NAMALWA (cell line): ENCODE results near the gene SFSWAP.
"Not testable (repeated sequence)": the region's sequence is repeated elsewhere in the genome, so short reads cannot be mapped to it uniquely, and the experiment has no call there.

Experiments used
- DNase-seq: peaks from one replicate; pipeline ENCODE4 v3.0.0-alpha.2; 2015; ENCODE audit warnings: low spot score

SFSWAP gene

DNA sequence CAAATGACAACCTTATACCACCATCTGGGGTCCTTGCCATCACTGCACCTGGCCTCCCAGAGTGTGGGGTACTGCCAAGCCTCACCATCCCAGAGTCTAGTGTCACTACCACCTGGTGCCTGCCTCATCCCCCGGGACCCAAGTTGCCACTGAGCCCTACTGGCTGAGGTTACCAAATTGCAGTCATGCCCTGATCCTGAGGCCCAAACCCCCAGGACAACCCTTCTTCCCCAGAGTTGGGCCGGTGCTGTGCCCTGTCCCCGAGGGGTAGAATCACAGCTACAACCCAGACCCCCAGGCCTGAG lies 8.4 kb upstream of the SFSWAP start:
- DNase-seq, result no peak

DNA sequence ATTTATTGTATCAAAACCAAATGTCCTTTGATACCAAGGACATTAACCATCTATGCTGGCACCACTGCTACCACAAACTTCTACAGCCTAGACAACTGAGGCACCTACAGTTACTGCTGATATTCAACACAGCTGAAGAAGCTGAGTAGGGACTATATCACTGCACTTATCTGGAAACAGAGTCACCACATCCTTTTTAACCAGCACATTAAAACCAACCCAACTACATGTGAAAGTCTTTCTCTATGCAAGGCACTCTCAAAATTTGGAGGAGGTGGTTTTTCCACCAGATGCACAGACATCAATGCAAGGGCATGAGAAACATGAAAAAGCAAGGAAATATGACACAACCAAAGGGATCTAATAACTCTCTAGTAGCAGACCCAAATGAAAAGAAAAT lies 7.7 kb upstream of the SFSWAP start:
- DNase-seq, result no peak

DNA sequence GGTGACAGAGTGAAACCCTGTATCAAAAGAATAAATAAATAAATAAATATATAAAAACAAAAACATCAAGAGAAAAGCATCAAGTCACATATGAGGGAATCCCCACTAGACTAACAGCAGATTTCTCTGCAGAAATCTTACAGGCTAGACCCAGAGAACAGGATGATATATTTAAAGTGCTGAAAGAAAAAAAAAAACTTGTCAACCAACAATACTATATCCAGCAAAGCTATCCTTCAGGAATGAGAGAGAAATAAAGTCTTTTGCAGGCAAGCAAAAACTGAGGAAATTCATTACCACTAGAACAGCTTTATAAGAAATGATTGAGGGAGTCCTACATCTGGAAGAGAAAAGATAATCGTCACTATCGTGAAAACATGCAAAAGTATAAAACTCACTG lies 6.4 kb upstream of the SFSWAP start:
- no peak for DNase-seq

DNA sequence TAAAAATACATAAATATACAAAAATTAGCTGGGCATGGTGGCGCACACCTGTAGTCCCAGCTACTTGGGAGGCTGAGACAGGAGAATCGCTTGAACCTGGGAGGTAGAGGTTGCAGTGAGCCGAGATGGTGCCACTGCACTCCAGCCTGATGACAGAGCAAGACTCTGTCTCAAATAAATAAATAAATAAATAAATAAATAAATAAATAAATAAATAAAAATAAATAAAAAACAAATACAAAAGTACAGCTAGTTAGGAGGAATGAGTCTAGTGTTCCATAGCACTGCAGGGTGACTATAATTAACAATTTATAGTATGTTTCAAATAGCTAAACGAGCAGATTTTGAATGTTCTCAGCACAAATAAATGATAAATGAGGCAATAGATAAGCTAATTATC lies 4.2 kb upstream of the SFSWAP start:
- not testable (repeated sequence) for DNase-seq

DNA sequence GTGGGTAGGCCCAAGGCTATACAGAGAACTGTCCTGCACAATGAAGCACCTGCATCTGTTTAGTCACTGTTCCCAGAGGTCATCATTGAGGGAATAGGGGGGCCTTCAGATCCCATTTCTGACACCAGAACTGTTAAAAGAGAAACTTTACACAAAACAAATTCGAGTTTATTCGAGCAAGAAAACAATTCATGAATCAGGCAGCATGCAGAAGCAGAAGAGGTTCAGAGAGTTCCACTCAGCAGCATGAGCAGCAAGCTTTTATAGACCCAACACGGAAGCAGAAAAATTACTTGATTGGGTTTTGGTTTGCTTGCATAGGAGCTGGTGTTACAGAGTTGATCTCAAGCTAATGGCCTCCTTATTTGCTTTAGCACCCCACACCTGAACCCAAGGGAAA lies 1.7 kb upstream of the SFSWAP start:
- no peak for DNase-seq

- peak; percentile 24 for DNase-seq
Measured at GRCh38 chr12:131711551-131712205, 788 bp downstream of the SFSWAP start.

GRCh38 chr12:131713349-131713748 lies 2.5 kb downstream of the SFSWAP start:
- DNase-seq, result no peak

GRCh38 chr12:131714759-131715158 lies 3.9 kb downstream of the SFSWAP start:
- DNase-seq, result no peak

DNA sequence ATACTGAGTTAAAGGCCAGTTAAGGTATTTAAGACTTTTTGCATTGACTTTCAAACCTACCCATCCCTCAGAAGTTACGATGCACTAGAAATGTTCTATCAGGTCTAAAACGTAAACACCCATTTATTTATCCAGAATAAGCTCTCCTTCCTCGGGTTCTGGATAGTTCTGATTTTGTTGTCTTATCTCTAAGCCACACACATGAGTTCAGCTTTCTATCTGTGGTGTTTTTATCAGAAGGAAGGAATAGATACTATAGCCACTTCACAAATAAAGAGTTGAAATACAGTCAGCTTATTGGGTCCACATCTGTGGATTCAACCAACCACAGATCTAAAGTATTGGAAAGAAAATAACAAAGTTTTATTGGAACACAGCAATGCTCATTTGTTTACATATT lies 5.4 kb downstream of the SFSWAP start:
- DNase-seq, result no peak

- no peak for DNase-seq
Measured at GRCh38 chr12:131720241-131720640, 9.4 kb downstream of the SFSWAP start.

DNA sequence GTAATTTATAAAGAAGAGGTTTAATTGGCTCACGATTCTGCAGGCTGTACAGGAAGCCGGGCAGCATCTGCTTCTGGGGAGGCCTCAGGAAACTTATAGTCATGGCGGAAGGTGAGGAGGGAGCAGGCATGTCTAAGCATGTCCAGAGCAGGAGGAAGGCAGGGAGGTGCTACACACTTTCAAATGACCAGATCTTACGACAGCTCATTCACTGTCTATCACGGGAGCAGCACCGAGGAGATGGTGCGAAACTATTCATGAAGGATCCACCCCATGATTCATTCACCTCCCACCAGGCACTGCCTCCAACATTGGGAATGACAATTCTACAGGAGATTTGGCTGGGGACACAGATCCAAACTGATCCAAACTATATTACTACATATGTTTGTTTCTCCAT lies 10.0 kb downstream of the SFSWAP start:
- no peak for DNase-seq

DNA sequence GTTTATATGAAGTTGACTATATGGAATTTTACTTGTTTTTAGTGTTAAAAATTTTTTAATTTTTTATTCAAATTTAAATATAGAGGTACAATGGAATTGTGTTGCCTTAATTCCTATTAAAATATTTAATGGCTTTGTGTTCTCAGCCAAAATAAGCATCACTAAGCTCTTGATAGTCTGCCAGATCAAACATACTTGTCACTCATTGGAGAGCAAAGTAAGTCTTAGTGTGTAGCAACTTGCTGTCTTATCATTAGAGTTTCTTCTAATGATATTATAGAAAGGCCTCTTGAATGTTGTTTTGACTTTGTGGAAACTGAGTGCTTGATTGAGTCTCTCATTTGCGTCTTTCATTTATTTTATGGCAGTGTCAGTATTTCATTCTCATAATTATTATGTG lies 10.7 kb downstream of the SFSWAP start:
- DNase-seq, result no peak

DNA sequence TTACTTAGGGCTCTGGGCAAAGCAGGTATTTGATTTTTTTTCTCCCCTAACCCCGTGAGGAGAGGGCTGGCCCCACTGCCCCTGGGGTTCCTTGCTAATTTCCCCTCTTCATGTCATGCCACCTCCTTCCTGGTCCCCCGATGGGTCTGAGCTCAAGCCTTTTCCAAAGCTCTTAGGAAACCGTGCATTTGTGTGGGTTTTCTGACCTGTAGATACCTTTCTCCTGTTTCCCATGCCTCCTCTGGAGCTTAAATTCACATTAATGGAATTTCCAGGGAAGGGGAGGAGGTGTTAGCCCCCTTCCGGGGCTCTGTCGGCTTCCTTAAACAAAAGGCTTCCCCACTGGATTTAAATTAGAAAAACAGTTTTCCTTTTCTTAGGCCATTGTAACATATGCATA lies 12.6 kb downstream of the SFSWAP start:
- no peak for DNase-seq

GRCh38 chr12:131724534-131724933 lies 13.6 kb downstream of the SFSWAP start:
- no peak for DNase-seq

- DNase-seq, result no peak
Measured at GRCh38 chr12:131725503-131725902, 14.6 kb downstream of the SFSWAP start.

DNA sequence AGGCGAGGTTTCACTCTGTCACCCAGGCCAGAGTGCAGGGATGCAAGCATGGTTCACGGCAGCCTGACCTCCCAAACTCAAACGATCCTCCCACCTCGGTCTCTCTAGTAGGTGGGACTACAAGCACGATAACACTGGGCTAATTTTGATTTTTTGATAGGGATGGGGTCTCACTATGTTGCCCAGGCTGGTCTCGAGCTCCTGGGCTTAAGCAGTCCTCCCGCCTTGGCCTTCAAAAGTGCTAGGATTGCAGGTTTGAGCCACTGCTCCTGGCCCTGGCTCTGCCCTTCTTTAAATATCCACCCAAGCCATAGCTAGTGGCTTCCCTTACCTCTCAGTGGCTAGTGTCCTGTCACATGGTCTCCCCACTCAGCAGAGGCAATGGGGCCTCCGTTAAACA lies 17.8 kb downstream of the SFSWAP start:
- no peak for DNase-seq

DNA sequence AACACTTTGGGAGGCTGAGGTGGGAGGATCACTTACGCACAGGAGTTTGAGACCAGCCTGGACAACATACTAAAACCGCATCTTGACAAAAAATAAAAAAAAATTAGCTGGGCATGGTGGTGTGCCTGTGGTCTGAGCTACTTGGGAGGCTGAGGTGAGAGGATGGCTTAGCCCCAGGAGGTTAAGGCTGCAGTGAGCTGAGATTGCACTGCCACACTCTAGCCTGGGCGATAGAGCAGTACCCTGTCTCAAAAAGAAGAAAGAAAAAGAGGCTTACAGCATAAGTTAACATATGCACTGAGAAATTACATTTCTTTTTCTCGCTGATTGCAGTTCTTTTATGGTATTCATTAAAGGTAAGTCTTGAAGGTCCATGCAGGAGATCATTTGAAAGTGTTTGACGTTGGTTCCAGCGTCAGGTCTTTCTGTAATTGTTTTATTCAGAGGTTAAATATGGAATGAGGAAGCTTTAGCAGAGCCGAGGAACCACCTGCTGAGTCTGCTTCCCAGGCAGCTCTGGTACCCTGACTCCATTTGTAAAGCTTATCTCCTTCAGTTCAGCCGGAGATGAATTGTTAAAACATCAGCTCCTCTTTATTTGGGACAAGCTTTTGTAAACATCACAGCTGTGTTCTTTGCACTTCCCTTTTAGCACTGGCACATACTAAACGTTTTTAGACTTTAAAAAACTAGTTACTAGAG lies 18.5 kb downstream of the SFSWAP start:
- no peak for DNase-seq

DNA sequence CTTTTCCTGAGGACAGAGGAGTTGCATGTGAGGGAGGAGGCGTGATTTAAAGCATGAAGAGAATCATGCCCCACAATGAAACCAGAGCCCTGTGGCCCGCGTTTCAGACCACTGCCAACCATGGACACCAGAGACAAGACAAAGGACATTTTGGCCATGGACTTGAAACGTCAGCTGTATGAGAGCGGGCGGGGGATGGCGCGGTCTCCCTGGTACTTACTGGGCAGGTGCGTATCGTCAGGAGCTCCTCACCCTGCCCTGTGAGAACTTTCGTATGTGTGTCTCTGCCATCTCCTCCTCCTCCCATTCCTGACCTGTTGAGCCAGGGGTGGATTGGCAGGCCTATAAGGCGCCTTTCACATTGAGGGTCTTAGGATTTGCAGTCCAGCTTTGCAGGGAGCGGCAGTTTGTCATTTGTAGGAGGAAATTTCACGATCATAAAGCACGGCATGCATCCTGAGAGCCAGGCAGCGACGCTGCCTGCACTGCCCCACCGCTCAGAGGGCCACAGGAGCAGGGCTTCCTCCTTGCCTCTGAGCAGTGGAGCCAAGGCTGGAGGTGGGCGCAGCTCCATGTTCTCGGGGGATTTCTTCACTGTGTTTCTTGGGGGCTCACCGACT lies 22.2 kb downstream of the SFSWAP start:
- DNase-seq, result no peak

- no peak for DNase-seq
Measured at GRCh38 chr12:131733874-131734273, 23.0 kb downstream of the SFSWAP start.

GRCh38 chr12:131734336-131735152 lies 23.7 kb downstream of the SFSWAP start:
- no peak for DNase-seq

- no peak for DNase-seq
Measured at GRCh38 chr12:131735153-131735456, 24.2 kb downstream of the SFSWAP start.

GRCh38 chr12:131735476-131736445 lies 24.9 kb downstream of the SFSWAP start:
- no peak for DNase-seq
